Mammary epithelial cell (primary cell): ENCODE results near the gene HSPA4L.

Experiments
- EZH2 ChIP-seq: IDR thresholded peaks from 2 replicates; pipeline ENCODE4 v1.6.1; 2012; ENCODE audit warnings: low read length, inconsistent platforms, borderline replicate concordance
- TF ChIP-seq, protein P1 (sequence below), 2 donors: IDR thresholded peaks in 1 of 2; conservative IDR thresholded peaks in 1 of 2; 2 replicates each; pipeline ENCODE4 v1.5.1; 2011 to 2012; ENCODE audit warnings: inconsistent platforms in 2 of 2, low read length in 2 of 2, mild to moderate bottlenecking in 2 of 2, control low read depth in 1 of 2, low read depth in 1 of 2; ENCODE audit not compliant: insufficient read depth in 1 of 2; ENCODE audit errors: extremely low read depth in 1 of 2

DNA sequence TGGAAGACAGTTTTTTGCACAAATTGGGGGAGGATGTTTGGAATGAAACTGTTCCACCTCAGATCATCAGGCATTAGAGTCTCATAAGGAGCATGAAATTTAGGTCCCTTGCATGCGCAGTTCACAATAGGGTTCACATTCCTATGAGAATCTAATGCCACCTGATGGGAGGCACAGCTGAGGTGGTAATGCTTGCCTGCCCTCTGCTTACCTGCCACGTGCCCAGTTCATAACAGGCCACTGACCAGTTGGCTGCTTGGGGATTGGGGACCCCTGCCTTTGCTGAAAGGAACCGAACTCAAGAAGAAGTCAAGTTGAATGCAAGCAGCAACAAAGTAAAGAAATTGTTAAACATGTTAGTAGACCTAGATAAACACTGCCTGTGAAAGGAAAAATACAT is 4.6 kb upstream of the HSPA4L start:
- TF ChIP-seq, protein P1, sequence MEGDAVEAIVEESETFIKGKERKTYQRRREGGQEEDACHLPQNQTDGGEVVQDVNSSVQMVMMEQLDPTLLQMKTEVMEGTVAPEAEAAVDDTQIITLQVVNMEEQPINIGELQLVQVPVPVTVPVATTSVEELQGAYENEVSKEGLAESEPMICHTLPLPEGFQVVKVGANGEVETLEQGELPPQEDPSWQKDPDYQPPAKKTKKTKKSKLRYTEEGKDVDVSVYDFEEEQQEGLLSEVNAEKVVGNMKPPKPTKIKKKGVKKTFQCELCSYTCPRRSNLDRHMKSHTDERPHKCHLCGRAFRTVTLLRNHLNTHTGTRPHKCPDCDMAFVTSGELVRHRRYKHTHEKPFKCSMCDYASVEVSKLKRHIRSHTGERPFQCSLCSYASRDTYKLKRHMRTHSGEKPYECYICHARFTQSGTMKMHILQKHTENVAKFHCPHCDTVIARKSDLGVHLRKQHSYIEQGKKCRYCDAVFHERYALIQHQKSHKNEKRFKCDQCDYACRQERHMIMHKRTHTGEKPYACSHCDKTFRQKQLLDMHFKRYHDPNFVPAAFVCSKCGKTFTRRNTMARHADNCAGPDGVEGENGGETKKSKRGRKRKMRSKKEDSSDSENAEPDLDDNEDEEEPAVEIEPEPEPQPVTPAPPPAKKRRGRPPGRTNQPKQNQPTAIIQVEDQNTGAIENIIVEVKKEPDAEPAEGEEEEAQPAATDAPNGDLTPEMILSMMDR (conservative IDR thresholded peaks at IDR 0.05 in 1 of 2, IDR thresholded peaks at IDR 0.05 in 1 of 2; ENCODE audit: extremely low read depth in 1 of 2, insufficient read depth in 1 of 2, low read depth in 1 of 2, low read length in 2 of 2), result no peak
- no peak for TF ChIP-seq EZH2
